Thoracic aorta (tissue), 2 donors: ENCODE results near the gene SPATS2L. TPM values are rescaled to one million over a fixed set of nuclear protein-coding genes. Genes with fewer than 3 reads are reported as not detected.

Experiments
- ATAC-seq: fragments of 150-250 bp; one replicate; pipeline ENCODE4 v1.8.0; 2017; ENCODE audit warnings: low read depth; ENCODE audit not compliant: insufficient number of reproducible peaks, low FRiP score
- DNase-seq: peaks from one replicate; pipeline ENCODE4 v3.0.0-alpha.2; 2020; ENCODE audit warnings: low spot score
- H3K27ac ChIP-seq, 2 donors: fragments of 200-600 bp; sonication (generic); 1 replicate in 1 of 2; 2 replicates in 1 of 2; pipeline ENCODE4 v1.5.1; 2016; ENCODE audit warnings: mild to moderate bottlenecking in 2 of 2, moderate library complexity in 2 of 2
- H3K27me3 ChIP-seq: fragments of 200-600 bp; sonication (generic); replicated peaks from 2 replicates; pipeline ENCODE4 v1.6.0; 2016; ENCODE audit warnings: mild to moderate bottlenecking; ENCODE audit not compliant: insufficient read depth
- H3K36me3 ChIP-seq: fragments of 200-600 bp; sonication (generic); one replicate; pipeline ENCODE4 v1.5.1; 2016
- H3K4me1 ChIP-seq, 2 donors: fragments of 200-600 bp; sonication (generic); 1 replicate in 1 of 2; 2 replicates in 1 of 2; pipeline versions ENCODE4 v1.5.1 to v1.6.0; 2016; ENCODE audit warnings: low read depth in 2 of 2, mild to moderate bottlenecking in 1 of 2; ENCODE audit not compliant: control insufficient read depth in 1 of 2
- H3K4me3 ChIP-seq: fragments of 200-600 bp; sonication (generic); 2 replicates; pipeline ENCODE4 v1.5.1; 2016; ENCODE audit warnings: mild to moderate bottlenecking
- H3K9me3 ChIP-seq: fragments of 200-600 bp; sonication (generic); 2 replicates; pipeline ENCODE4 v1.5.1; 2016
- total RNA-seq, 2 donors: library from RNA; depleted of rRNA; stranded (reverse); fragments of >200 nt; gene quantifications; one replicate each; pipeline versions ENCODE4 v1.1.0 to v1.2.3, GENCODE V29; 2016
- TF ChIP-seq, protein P1 (sequence below): fragments of 200-600 bp; sonication (generic); IDR thresholded peaks from one replicate; pipeline ENCODE4 v1.5.1; 2019; ENCODE audit warnings: antibody characterized with exemption

Gene SPATS2L
- total RNA-seq, 2 donors from 2014 or later: 47.7 to 90.3 TPM

DNA sequence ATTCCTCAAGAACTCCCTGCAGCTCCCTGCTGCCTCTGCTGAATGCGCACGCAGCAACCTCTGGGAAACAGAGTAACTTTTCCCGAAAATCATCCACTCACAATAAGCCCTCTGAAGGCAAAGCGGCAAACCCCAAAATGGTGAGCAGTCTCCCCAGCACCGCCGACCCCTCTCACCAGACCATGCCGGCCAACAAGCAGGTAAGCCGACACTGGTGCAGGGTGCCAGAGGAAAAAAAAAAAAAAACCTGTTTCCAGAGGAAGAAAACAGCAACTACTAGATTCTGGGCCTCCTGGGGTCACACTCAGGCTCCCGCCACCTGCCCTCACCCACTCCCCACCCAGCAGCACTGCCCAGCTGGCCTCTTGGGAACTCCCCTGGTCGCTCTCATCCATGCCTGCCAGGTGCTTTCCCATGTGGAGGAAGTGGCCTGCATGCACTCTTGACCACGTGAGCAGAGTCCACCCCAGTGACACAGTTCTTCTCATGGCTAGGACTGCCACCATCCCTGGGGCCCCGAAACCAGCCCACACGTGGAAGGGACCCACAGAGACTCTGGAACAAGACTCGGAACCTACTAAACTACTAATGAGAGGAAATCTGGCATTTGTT, 166.5 kb downstream of the SPATS2L start:
- Histone ChIP-seq H3K4me3 (no peak overlapping the region), H3K4me1 (no peaks in the 10 kb centered on the region), H3K9me3 (no peaks in the 10 kb centered on the region), H3K27ac (no peak overlapping the region), H3K27me3 (no peaks in the 10 kb centered on the region), H3K36me3 (peaks cover 29% of the 10 kb centered on the region)
- DNase-seq (no peak), ATAC-seq (no peak)
- TF ChIP-seq, protein P1, sequence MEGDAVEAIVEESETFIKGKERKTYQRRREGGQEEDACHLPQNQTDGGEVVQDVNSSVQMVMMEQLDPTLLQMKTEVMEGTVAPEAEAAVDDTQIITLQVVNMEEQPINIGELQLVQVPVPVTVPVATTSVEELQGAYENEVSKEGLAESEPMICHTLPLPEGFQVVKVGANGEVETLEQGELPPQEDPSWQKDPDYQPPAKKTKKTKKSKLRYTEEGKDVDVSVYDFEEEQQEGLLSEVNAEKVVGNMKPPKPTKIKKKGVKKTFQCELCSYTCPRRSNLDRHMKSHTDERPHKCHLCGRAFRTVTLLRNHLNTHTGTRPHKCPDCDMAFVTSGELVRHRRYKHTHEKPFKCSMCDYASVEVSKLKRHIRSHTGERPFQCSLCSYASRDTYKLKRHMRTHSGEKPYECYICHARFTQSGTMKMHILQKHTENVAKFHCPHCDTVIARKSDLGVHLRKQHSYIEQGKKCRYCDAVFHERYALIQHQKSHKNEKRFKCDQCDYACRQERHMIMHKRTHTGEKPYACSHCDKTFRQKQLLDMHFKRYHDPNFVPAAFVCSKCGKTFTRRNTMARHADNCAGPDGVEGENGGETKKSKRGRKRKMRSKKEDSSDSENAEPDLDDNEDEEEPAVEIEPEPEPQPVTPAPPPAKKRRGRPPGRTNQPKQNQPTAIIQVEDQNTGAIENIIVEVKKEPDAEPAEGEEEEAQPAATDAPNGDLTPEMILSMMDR: no peak

DNA sequence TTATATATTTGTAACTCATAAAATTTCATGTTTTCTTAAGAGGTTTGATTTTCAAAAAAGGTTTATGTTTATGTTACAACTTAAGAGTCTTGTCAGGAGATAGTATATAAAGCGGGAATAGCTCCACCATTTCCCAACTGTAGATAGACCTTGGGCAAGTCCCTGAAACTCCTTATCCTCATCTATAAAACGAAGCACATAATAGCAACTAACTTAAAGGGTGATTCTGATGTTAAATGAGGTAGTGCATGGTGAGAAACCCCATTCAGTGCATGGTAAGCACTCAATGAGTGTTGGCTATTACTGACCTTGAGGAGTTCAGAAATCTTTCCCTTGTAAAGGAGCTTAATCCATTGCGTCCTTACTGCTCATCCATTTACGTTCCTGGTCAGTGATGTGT, 169.3 kb downstream of the SPATS2L start:
- DNase-seq: no peak
- Histone ChIP-seq H3K36me3 (peaks cover 27% of the 10 kb centered on the region), H3K9me3 (no peaks in the 10 kb centered on the region), H3K27me3 (no peaks in the 10 kb centered on the region), H3K27ac (no peak overlapping the region), H3K4me3 (no peak overlapping the region), H3K4me1 (no peaks in the 10 kb centered on the region)
- TF ChIP-seq, protein P1: no peak
- no peak for ATAC-seq

DNA sequence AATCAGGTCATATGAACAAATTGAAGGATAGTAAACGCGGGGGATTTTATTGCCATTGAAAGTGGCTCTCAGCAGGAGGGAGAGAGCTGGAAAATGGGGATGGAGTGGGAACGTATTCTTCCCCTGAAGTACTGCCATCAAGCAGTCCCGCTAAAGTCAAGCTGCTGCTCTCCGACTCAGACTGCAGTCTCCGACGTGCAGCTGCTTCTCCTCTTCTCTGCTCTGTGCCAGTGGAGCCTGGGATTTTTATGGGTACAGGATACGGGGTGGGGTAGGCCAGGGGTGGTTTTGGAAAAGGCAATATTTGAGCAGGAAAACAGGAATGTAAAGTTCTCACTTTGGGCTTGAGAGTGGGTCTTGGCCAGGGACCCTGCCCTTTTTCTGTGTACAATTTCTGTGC, 170.3 kb downstream of the SPATS2L start:
- Histone ChIP-seq H3K27me3 (no peaks in the 10 kb centered on the region), H3K9me3 (no peaks in the 10 kb centered on the region), H3K27ac (no peak overlapping the region), H3K36me3 (peaks cover 27% of the 10 kb centered on the region), H3K4me1 (no peaks in the 10 kb centered on the region), H3K4me3 (no peak overlapping the region)
- no peak for ATAC-seq
- TF ChIP-seq, protein P1: no peak
- no peak for DNase-seq

DNA sequence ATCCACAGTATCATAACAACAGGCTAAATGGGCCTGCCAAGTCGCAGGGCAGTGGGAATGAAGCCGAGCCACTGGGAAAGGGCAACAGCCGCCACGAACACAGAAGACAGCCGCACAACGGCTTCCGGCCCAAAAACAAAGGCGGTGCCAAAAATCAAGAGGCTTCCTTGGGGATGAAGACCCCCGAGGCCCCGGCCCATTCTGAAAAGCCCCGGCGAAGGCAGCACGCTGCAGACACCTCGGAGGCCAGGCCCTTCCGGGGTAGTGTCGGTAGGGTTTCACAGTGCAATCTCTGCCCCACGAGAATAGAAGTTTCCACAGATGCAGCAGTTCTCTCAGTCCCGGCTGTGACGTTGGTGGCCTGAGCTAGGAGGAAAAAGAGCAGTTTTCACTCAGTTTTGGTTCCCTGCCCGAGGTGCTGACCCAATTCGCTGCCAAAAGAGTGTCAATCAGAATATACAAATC, 171.2 kb downstream of the SPATS2L start:
- DNase-seq: no peak
- Histone ChIP-seq H3K27ac (no peak overlapping the region), H3K27me3 (no peaks in the 10 kb centered on the region)

DNA sequence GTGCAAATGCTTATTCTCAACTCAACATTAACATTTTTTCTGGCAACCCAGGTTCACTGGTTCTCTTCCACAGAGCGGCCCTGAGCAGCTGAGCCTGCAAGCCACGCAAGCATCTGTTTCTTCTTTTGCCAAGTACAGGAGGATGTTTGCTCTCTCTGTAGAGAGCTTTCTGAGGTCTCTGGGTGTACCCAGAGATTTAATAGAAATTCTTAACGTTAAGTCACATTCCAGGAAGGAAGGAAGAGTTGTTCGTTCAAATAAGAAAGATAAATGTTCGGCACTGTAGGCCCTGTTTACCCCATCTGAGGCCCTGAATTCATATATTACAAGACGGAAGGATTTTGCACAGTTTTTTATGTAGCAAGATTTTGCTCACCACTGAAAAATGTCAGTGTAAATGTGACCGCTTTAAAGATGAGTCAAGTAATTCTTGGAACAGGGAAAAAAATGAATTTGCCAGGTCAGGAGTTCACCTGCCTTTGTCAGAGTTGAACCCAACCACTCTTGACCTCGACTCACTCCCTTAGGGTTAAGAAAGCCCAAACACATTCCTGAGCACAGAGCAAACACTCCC, 173.3 kb downstream of the SPATS2L start:
- ATAC-seq (no peak), DNase-seq (no peak)
- no peak overlapping the region for H3K27ac ChIP-seq

More for the DNA sequence above, 171.2 kb downstream of the SPATS2L start:
- Histone ChIP-seq H3K9me3 (no peaks in the 10 kb centered on the region), H3K4me1 (no peaks in the 10 kb centered on the region), H3K4me3 (no peak overlapping the region), H3K36me3 (peaks cover 27% of the 10 kb centered on the region)
- TF ChIP-seq, protein P1: no peak
- ATAC-seq: no peak

More for the DNA sequence above, 173.3 kb downstream of the SPATS2L start:
- TF ChIP-seq, protein P1: no peak
- no peaks in the 10 kb centered on the region for H3K9me3 ChIP-seq
- H3K4me1 ChIP-seq: no peaks in the 10 kb centered on the region
- no peak overlapping the region for H3K4me3 ChIP-seq
- no peaks in the 10 kb centered on the region for H3K27me3 ChIP-seq
- peaks cover 17% of the 10 kb centered on the region for H3K36me3 ChIP-seq
